Endodermal cell (in vitro differentiated cells): Measurements from ENCODE around the gene DAPP1. TPM values are rescaled to one million over a fixed set of nuclear protein-coding genes. Genes with fewer than 3 reads are reported as not detected.

Experiments used
- DNase-seq: peaks from one replicate; pipeline ENCODE4 v3.0.0-alpha.2; 2017
- H3K27ac ChIP-seq: 2 replicates; pipeline ENCODE4 v1.5.1; 2013; ENCODE audit warnings: mild to moderate bottlenecking, low read depth, low read length, moderate library complexity
- H3K27me3 ChIP-seq: 2 replicates; pipeline ENCODE4 v1.6.1; 2013; ENCODE audit warnings: mild to moderate bottlenecking, low read length, moderate library complexity; ENCODE audit not compliant: insufficient read depth, control insufficient read depth, poor library complexity, severe bottlenecking
- H3K36me3 ChIP-seq: 2 replicates; pipeline ENCODE4 v1.7.0; 2013; ENCODE audit warnings: mild to moderate bottlenecking, low read length, moderate library complexity; ENCODE audit not compliant: control insufficient read depth, insufficient read depth
- H3K4me1 ChIP-seq: one replicate; pipeline ENCODE4 v1.7.0; 2013; ENCODE audit warnings: low read length; ENCODE audit not compliant: control insufficient read depth, insufficient read depth
- H3K4me3 ChIP-seq: 2 replicates; pipeline ENCODE4 v1.5.1; 2013; ENCODE audit warnings: mild to moderate bottlenecking, low read length, moderate library complexity
- H3K9ac ChIP-seq: 2 replicates; pipeline ENCODE4 v1.6.1; 2013; ENCODE audit warnings: mild to moderate bottlenecking, low read length, moderate library complexity; ENCODE audit not compliant: poor library complexity, severe bottlenecking; ENCODE audit errors: extremely low read depth
- H3K9me3 ChIP-seq: 2 replicates; pipeline ENCODE4 v1.6.1; 2013; ENCODE audit warnings: mild to moderate bottlenecking, low read length, moderate library complexity; ENCODE audit not compliant: control insufficient read depth
- H3K27ac Mint-ChIP-seq: 2 replicates; pipeline ENCODE4 v1.8.0; 2020; ENCODE audit warnings: mixed read lengths
- H3K27me3 Mint-ChIP-seq: 2 replicates; pipeline ENCODE4 v1.8.0; 2021; ENCODE audit warnings: mild to moderate bottlenecking, mixed read lengths; ENCODE audit not compliant: insufficient read depth
- H3K36me3 Mint-ChIP-seq: 2 replicates; pipeline ENCODE4 v1.8.0; 2020; ENCODE audit warnings: low read depth, mixed read lengths
- H3K4me1 Mint-ChIP-seq: 2 replicates; pipeline ENCODE4 v1.8.0; 2020; ENCODE audit warnings: mixed read lengths
- H3K4me3 Mint-ChIP-seq: 2 replicates; pipeline ENCODE4 v1.8.0; 2020; ENCODE audit warnings: mild to moderate bottlenecking, moderate library complexity, mixed read lengths
- H3K9me3 Mint-ChIP-seq: 2 replicates; pipeline ENCODE4 v1.8.0; 2020; ENCODE audit warnings: mild to moderate bottlenecking, mixed read lengths
- CTCF ChIP-seq: fragments of 200-600 bp; sonication (generic); conservative IDR thresholded peaks from 2 replicates; pipeline ENCODE4 v1.5.0; 2021; ENCODE audit warnings: antibody characterized with exemption, mild to moderate bottlenecking
- WGBS, 2 experiments: methylation state at CpG; one replicate each; pipeline versions ENCODE4 v1.1.5 to v1.1.7; 2013; ENCODE audit warnings: missing lambda C conversion rate in 2 of 2, mixed read lengths in 1 of 2; ENCODE audit not compliant: insufficient coverage in 1 of 2, insufficient read length in 1 of 2; 5-methylcytosine and 5-hydroxymethylcytosine counted together
- total RNA-seq, 2 donors: library from RNA; stranded (reverse); fragmentation: NEBNext Ultra II Directional in 1 of 2; extraction: Animal tissue kit (Norgen Biotek cat#: 25700) in 1 of 2; gene quantifications; 2 replicates in 1 of 2; 3 replicates in 1 of 2; pipeline ENCODE4 v1.2.1, GENCODE V29; 2021

DAPP1 gene
- total RNA-seq, 2 donors from 2014 or later, result not detected

- Mint-ChIP-seq H3K4me1 (peaks cover 10% of the 10 kb centered on the region), H3K36me3 (peaks cover 2% of the 10 kb centered on the region)
- WGBS, 2 experiments, result 80 to 95% methylated on average over 1 to 2 of the region's 2 CpGs
Observed at GRCh38 chr4:99891351-99891750, 74.7 kb downstream of the DAPP1 start.

GRCh38 chr4:99893029-99893428 lies 76.4 kb downstream of the DAPP1 start:
- peak overlapping the region; percentile 98 for H3K4me3 ChIP-seq
- peaks cover 18% of the 10 kb centered on the region for H3K36me3 ChIP-seq
- H3K27me3 Mint-ChIP-seq, result no peaks in the 10 kb centered on the region
- H3K4me1 ChIP-seq, result peaks cover 1% of the 10 kb centered on the region
- no peak for TF ChIP-seq CTCF
- peak overlapping the region; percentile 85 for H3K9ac ChIP-seq
- no peak for DNase-seq
- peaks cover 10% of the 10 kb centered on the region for H3K4me1 Mint-ChIP-seq
- no peak overlapping the region for H3K27ac ChIP-seq
- peak overlapping the region; percentile 96 for H3K4me3 Mint-ChIP-seq
- H3K27ac Mint-ChIP-seq, result no peak overlapping the region
- no peaks in the 10 kb centered on the region for H3K27me3 ChIP-seq
- no peaks in the 10 kb centered on the region for H3K9me3 ChIP-seq
- peaks cover 2% of the 10 kb centered on the region for H3K36me3 Mint-ChIP-seq
- no peaks in the 10 kb centered on the region for H3K9me3 Mint-ChIP-seq
- WGBS, 2 experiments, result 96 to 98% methylated on average over 8 of the region's 8 CpGs

More at GRCh38 chr4:99891351-99891750, 74.7 kb downstream of the DAPP1 start:
- peaks cover 5% of the 10 kb centered on the region for H3K4me1 ChIP-seq
- no peak for DNase-seq
- Mint-ChIP-seq H3K9me3 (no peaks in the 10 kb centered on the region), H3K4me3 (no peak overlapping the region), H3K27ac (no peak overlapping the region), H3K27me3 (no peaks in the 10 kb centered on the region)
- H3K36me3 ChIP-seq, result peaks cover 21% of the 10 kb centered on the region
- no peaks in the 10 kb centered on the region for H3K27me3 ChIP-seq
- H3K9me3 ChIP-seq, result no peaks in the 10 kb centered on the region
- no peak overlapping the region for H3K27ac ChIP-seq
- no peak overlapping the region for H3K9ac ChIP-seq
- H3K4me3 ChIP-seq, result no peak overlapping the region
- TF ChIP-seq CTCF, result no peak

- Mint-ChIP-seq H3K36me3 (peaks cover 2% of the 10 kb centered on the region), H3K4me3 (peak overlapping the region; percentile 96), H3K9me3 (no peaks in the 10 kb centered on the region), H3K4me1 (peaks cover 10% of the 10 kb centered on the region), H3K27ac (peak overlapping the region; percentile 98), H3K27me3 (no peaks in the 10 kb centered on the region)
- H3K27me3 ChIP-seq, result no peaks in the 10 kb centered on the region
- H3K27ac ChIP-seq, result peak overlapping the region; percentile 54
- H3K36me3 ChIP-seq, result peaks cover 20% of the 10 kb centered on the region
- peak overlapping the region; percentile 98 for H3K4me3 ChIP-seq
- 0 to 4% methylated on average over 2 to 12 of the region's 12 CpGs for WGBS, 2 experiments
- DNase-seq, result no peak
- peak overlapping the region; percentile 85 for H3K9ac ChIP-seq
- no peak for TF ChIP-seq CTCF
- H3K9me3 ChIP-seq, result no peaks in the 10 kb centered on the region
- no peaks in the 10 kb centered on the region for H3K4me1 ChIP-seq
Observed at GRCh38 chr4:99893839-99894160, 77.2 kb downstream of the DAPP1 start.
